Endothelial cell (in vitro differentiated cells): ENCODE data around the gene TSPAN9. TPM values are rescaled to one million over a fixed set of nuclear protein-coding genes. Genes with fewer than 3 reads are reported as not detected.

Source experiments
- DNase-seq: peaks from one replicate; pipeline ENCODE4 v3.0.0; 2021; ENCODE audit warnings: low spot score
- H3K27ac Mint-ChIP-seq: one replicate; pipeline ENCODE4 v1.8.0; 2021; ENCODE audit warnings: mixed read lengths, inconsistent platforms; ENCODE audit not compliant: unreplicated experiment
- H3K27me3 Mint-ChIP-seq: one replicate; pipeline ENCODE4 v1.8.0; 2021; ENCODE audit warnings: mild to moderate bottlenecking, moderate library complexity, mixed read lengths, inconsistent platforms; ENCODE audit not compliant: unreplicated experiment
- H3K36me3 Mint-ChIP-seq: one replicate; pipeline ENCODE4 v1.8.0; 2021; ENCODE audit warnings: mild to moderate bottlenecking, low read depth, mixed read lengths, inconsistent platforms; ENCODE audit not compliant: unreplicated experiment
- H3K4me1 Mint-ChIP-seq: one replicate; pipeline ENCODE4 v1.8.0; 2021; ENCODE audit warnings: mild to moderate bottlenecking, mixed read lengths, inconsistent platforms; ENCODE audit not compliant: unreplicated experiment
- H3K4me3 Mint-ChIP-seq: one replicate; pipeline ENCODE4 v1.8.0; 2021; ENCODE audit warnings: mild to moderate bottlenecking, mixed read lengths, inconsistent platforms; ENCODE audit not compliant: unreplicated experiment
- H3K9me3 Mint-ChIP-seq: one replicate; pipeline ENCODE4 v1.8.0; 2021; ENCODE audit warnings: mixed read lengths, inconsistent platforms; ENCODE audit not compliant: unreplicated experiment
- CTCF ChIP-seq: fragments of 200-600 bp; sonication (generic); IDR thresholded peaks from one replicate; pipeline ENCODE4 v1.5.0; 2021; ENCODE audit warnings: antibody characterized with exemption; ENCODE audit not compliant: unreplicated experiment
- total RNA-seq: library from RNA; stranded (reverse); fragmentation: NEBNext Ultra II Directional; extraction: Animal tissue kit (Norgen Biotek cat#: 25700); gene quantifications from one replicate; pipeline ENCODE4 v1.2.1, GENCODE V29; 2021; ENCODE audit not compliant: unreplicated experiment

Gene TSPAN9
- total RNA-seq, 1 donor from 2014 or later: 116 TPM

- Mint-ChIP-seq H3K27me3 (peaks cover 17% of the 10 kb centered on the region), H3K9me3 (no peaks in the 10 kb centered on the region), H3K4me1 (no peaks in the 10 kb centered on the region), H3K27ac (no peak overlapping the region), H3K36me3 (peaks cover 24% of the 10 kb centered on the region), H3K4me3 (no peak overlapping the region)
- DNase-seq: no peak
- no peak for TF ChIP-seq CTCF
Observed at GRCh38 chr12:3285570-3285969, 208.4 kb downstream of the TSPAN9 start.

GRCh38 chr12:3288690-3289089 is 211.5 kb downstream of the TSPAN9 start:
- H3K27ac Mint-ChIP-seq: no peak overlapping the region
- H3K36me3 Mint-ChIP-seq: peaks cover 7% of the 10 kb centered on the region
- H3K4me3 Mint-ChIP-seq: no peak overlapping the region
- no peaks in the 10 kb centered on the region for H3K4me1 Mint-ChIP-seq
- no peak for TF ChIP-seq CTCF
- no peaks in the 10 kb centered on the region for H3K9me3 Mint-ChIP-seq
- H3K27me3 Mint-ChIP-seq: peaks cover 14% of the 10 kb centered on the region
- no peak for DNase-seq

- TF ChIP-seq CTCF: no peak
- H3K27ac Mint-ChIP-seq: no peak overlapping the region
- no peaks in the 10 kb centered on the region for H3K4me1 Mint-ChIP-seq
- H3K27me3 Mint-ChIP-seq: peaks cover 13% of the 10 kb centered on the region
- H3K4me3 Mint-ChIP-seq: no peak overlapping the region
- no peak for DNase-seq
- no peaks in the 10 kb centered on the region for H3K9me3 Mint-ChIP-seq
- peaks cover 5% of the 10 kb centered on the region for H3K36me3 Mint-ChIP-seq
Observed at GRCh38 chr12:3289702-3290101, 212.5 kb downstream of the TSPAN9 start.

GRCh38 chr12:3291939-3292338 is 214.8 kb downstream of the TSPAN9 start:
- Mint-ChIP-seq H3K27ac (no peak overlapping the region), H3K36me3 (peaks cover 5% of the 10 kb centered on the region), H3K27me3 (peaks cover 17% of the 10 kb centered on the region), H3K4me3 (no peak overlapping the region), H3K9me3 (no peaks in the 10 kb centered on the region), H3K4me1 (no peaks in the 10 kb centered on the region)
- no peak for DNase-seq
- TF ChIP-seq CTCF: no peak

- Mint-ChIP-seq H3K4me1 (no peaks in the 10 kb centered on the region), H3K9me3 (no peaks in the 10 kb centered on the region), H3K27ac (peak overlapping the region; percentile 6), H3K27me3 (peaks cover 18% of the 10 kb centered on the region), H3K36me3 (peaks cover 5% of the 10 kb centered on the region), H3K4me3 (no peak overlapping the region)
- no peak for DNase-seq
- no peak for TF ChIP-seq CTCF
Observed at GRCh38 chr12:3292677-3293412, 215.7 kb downstream of the TSPAN9 start.
